Measurements from ENCODE around the gene ARHGAP26. TPM values are rescaled to one million over a fixed set of nuclear protein-coding genes. Genes with fewer than 3 reads are reported as not detected.

Gene ARHGAP26
- total and polyA plus RNA-seq, 9 donors: 1.9 to 47.1 (median 12.0) TPM

GRCh38 chr5:142834504-142834903 lies 64.3 kb downstream of the ARHGAP26 start:
- no peak for TF ChIP-seq POLR2A (IDR thresholded peaks at IDR 0.05)
- no peak for TF ChIP-seq EP300 (IDR thresholded peaks at IDR 0.05)
- TF ChIP-seq CTCF (IDR thresholded peaks at IDR 0.05): no peak
- no peak for DNase-seq
- WGBS, 3 donors: 91 to 94% (median 93%) methylated on average over 4 of the region's 4 CpGs
- H3K36me3 ChIP-seq: no peaks in the 10 kb centered on the region
- H3K4me3 ChIP-seq: no peak overlapping the region
- H3K9me3 ChIP-seq: no peaks in the 10 kb centered on the region
- intact Hi-C loops (cut with DNase I): no loop called here
- no peaks in the 10 kb centered on the region for H3K27me3 ChIP-seq
- no peaks in the 10 kb centered on the region for H3K4me1 ChIP-seq (ENCODE audit: insufficient read depth)
- no peak overlapping the region for H3K27ac ChIP-seq

- 94 to 96% (median 95%) methylated on average over 1 of the region's 1 CpG for WGBS, 3 donors
- H3K36me3 ChIP-seq: no peaks in the 10 kb centered on the region
- H3K27ac ChIP-seq: no peak overlapping the region
- no peak for TF ChIP-seq POLR2A (IDR thresholded peaks at IDR 0.05)
- TF ChIP-seq CTCF (IDR thresholded peaks at IDR 0.05): no peak
- TF ChIP-seq EP300 (IDR thresholded peaks at IDR 0.05): no peak
- DNase-seq: no peak
- intact Hi-C loops (cut with DNase I): no loop called here
- peaks cover 1% of the 10 kb centered on the region for H3K4me1 ChIP-seq (ENCODE audit: insufficient read depth)
- no peaks in the 10 kb centered on the region for H3K9me3 ChIP-seq
- no peaks in the 10 kb centered on the region for H3K27me3 ChIP-seq
- no peak overlapping the region for H3K4me3 ChIP-seq
These were observed 65.4 kb downstream of the ARHGAP26 start for GRCh38 chr5:142835540-142835939.

GRCh38 chr5:142836048-142836447 lies 65.9 kb downstream of the ARHGAP26 start:
- TF ChIP-seq EP300 (IDR thresholded peaks at IDR 0.05): no peak
- no peak for TF ChIP-seq CTCF (IDR thresholded peaks at IDR 0.05)
- TF ChIP-seq POLR2A (IDR thresholded peaks at IDR 0.05): no peak
- Histone ChIP-seq H3K4me3 (no peak overlapping the region), H3K27me3 (no peaks in the 10 kb centered on the region), H3K36me3 (no peaks in the 10 kb centered on the region), H3K9me3 (no peaks in the 10 kb centered on the region), H3K27ac (no peak overlapping the region), H3K4me1 (ENCODE audit: insufficient read depth) (peaks cover 1% of the 10 kb centered on the region)
- DNase-seq: no peak
- WGBS, 3 donors: 81 to 93% (median 82%) methylated on average over 2 of the region's 2 CpGs
- intact Hi-C loops (cut with DNase I): no loop called here

- no peak for DNase-seq
- 91 to 94% (median 92%) methylated on average over 8 of the region's 8 CpGs for WGBS, 3 donors
- Histone ChIP-seq H3K4me1 (ENCODE audit: insufficient read depth) (peaks cover 1% of the 10 kb centered on the region), H3K27ac (no peak overlapping the region), H3K36me3 (no peaks in the 10 kb centered on the region), H3K4me3 (no peak overlapping the region), H3K27me3 (no peaks in the 10 kb centered on the region), H3K9me3 (no peaks in the 10 kb centered on the region)
- TF ChIP-seq POLR2A (IDR thresholded peaks at IDR 0.05) (no peak), EP300 (IDR thresholded peaks at IDR 0.05) (no peak), CTCF (IDR thresholded peaks at IDR 0.05) (no peak)
- intact Hi-C loops (cut with DNase I): no loop called here
These were observed 67.0 kb downstream of the ARHGAP26 start for GRCh38 chr5:142837081-142837725.
